ENCODE results near the gene RUBCNL.

Gene RUBCNL

GRCh38 chr13:46304546-46304945 lies 82.5 kb downstream of the RUBCNL start:
- no peak for TF ChIP-seq CTCF (IDR thresholded peaks at IDR 0.05; ENCODE audit: low read depth, low read length)
- no peak overlapping the region for H3K4me3 ChIP-seq (ENCODE audit: low read depth, low read length)

- H3K4me3 ChIP-seq (ENCODE audit: low read depth, low read length) = no peak overlapping the region
- no peak for TF ChIP-seq CTCF (IDR thresholded peaks at IDR 0.05; ENCODE audit: low read depth, low read length)
Measured at GRCh38 chr13:46303742-46304385, 83.2 kb downstream of the RUBCNL start.

- no peak for TF ChIP-seq CTCF (IDR thresholded peaks at IDR 0.05; ENCODE audit: low read depth, low read length)
Measured at GRCh38 chr13:46297361-46297811, 89.7 kb downstream of the RUBCNL start.

GRCh38 chr13:46296921-46297320 lies 90.1 kb downstream of the RUBCNL start:
- H3K4me3 ChIP-seq (ENCODE audit: low read depth, low read length) = no peak overlapping the region
- TF ChIP-seq CTCF (IDR thresholded peaks at IDR 0.05; ENCODE audit: low read depth, low read length) = no peak

More at GRCh38 chr13:46297361-46297811, 89.7 kb downstream of the RUBCNL start:
- no peak overlapping the region for H3K4me3 ChIP-seq (ENCODE audit: low read depth, low read length)

- no peak overlapping the region for H3K4me3 ChIP-seq (ENCODE audit: low read depth, low read length)
Measured at GRCh38 chr13:46296115-46296822, 90.8 kb downstream of the RUBCNL start.

GRCh38 chr13:46295491-46296114 lies 91.4 kb downstream of the RUBCNL start:
- TF ChIP-seq CTCF (IDR thresholded peaks at IDR 0.05; ENCODE audit: low read depth, low read length) = no peak
- no peak overlapping the region for H3K4me3 ChIP-seq (ENCODE audit: low read depth, low read length)

More at GRCh38 chr13:46296115-46296822, 90.8 kb downstream of the RUBCNL start:
- no peak for TF ChIP-seq CTCF (IDR thresholded peaks at IDR 0.05; ENCODE audit: low read depth, low read length)

- TF ChIP-seq CTCF (IDR thresholded peaks at IDR 0.05; ENCODE audit: low read depth, low read length) = no peak
- H3K4me3 ChIP-seq (ENCODE audit: low read depth, low read length) = no peak overlapping the region
Measured at GRCh38 chr13:46293436-46293835, 93.6 kb downstream of the RUBCNL start.
